Cardiac septum (tissue), 1 donor: ENCODE data around the gene METTL24. TPM values are rescaled to one million over a fixed set of nuclear protein-coding genes. Genes with fewer than 3 reads are reported as not detected.

ENCODE experiments used
- DNase-seq: peaks from one replicate; pipeline ENCODE4 v3.0.0-alpha.2; 2020; ENCODE audit warnings: low spot score
- intact Hi-C: fragments of 100-400 bp; cut with DNase I; formaldehyde crosslinking; loops from one replicate; pipeline ENCODE4 v1.14.0; 2022
- total RNA-seq: library from RNA; stranded (reverse); fragmentation: NEBNext Ultra II Directional; extraction: Animal tissue kit (Norgen Biotek cat#: 25700); gene quantifications from one replicate; pipeline ENCODE4 v1.2.1, GENCODE V29; 2021
- donor health status: DM: no; HTN: no; CAD: no.

METTL24 gene
- total RNA-seq, 1 donor from 2014 or later = 2.0 TPM

- intact Hi-C loops = no loop called here
- no peak for DNase-seq
These were observed 17.1 kb downstream of the METTL24 start for GRCh38 chr6:110341067-110341466.

- DNase-seq = no peak
- intact Hi-C loops = no loop called here
These were observed 17.7 kb downstream of the METTL24 start for GRCh38 chr6:110340392-110340965.

- intact Hi-C loops = no loop called here
- no peak for DNase-seq
These were observed 19.2 kb downstream of the METTL24 start for GRCh38 chr6:110338820-110339470.

GRCh38 chr6:110337486-110337885 lies 20.7 kb downstream of the METTL24 start:
- intact Hi-C loops = no loop called here
- DNase-seq = no peak

DNA sequence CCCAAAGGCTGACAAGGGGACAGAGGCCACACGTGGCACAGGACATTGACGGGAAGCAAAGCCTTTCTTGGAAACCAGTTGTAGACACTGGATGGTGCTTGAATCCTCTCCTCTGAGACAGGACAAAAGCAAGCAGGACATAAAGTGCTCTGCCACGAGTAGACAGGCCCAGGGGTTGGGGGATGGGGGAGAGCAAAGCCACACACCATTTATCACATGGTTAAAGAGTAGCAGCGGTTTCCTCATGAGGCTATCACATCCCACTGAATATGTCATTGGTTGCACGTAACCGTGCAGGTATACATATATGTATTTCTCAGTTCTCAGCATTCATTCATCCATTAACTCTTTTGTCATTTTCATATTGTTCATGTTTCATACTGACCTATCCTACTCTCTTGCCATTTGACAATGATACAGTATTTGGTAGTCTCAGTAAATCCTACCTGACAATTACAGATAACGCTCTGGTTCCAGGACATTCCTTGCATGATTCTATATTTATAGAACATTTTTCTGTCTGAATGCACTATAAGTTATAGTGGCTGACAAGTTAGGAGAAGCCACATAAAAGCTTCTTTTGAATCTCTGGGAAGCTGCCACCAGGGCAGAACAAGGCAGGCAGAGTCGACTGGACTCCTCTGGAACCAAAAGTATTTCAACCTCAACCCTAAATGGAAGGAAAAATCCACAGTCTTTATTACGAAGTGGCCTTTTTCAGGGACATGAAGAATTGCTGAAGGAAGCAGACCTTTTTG lies 23.5 kb downstream of the METTL24 start:
- no peak for DNase-seq
- intact Hi-C loops = no loop called here

DNA sequence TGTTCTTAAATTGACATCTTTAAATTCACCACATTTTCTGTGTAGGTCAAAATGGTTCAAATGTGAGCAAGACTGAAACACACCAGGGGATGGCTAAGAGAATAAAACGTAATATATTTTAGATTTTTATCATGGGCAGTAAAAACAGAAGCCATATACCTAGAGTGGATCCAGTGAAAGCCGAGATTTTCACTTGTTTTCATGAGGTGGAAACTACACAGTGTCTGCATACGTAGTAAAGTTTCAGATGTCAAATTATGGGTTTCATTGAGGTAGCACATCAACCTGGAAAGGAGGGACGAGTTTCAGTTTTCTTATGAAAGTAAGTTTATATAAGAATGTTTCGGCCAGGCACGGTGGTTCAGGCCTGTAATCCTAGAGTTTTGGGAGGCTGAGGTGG lies 25.9 kb downstream of the METTL24 start:
- no peak for DNase-seq
- intact Hi-C loops = no loop called here

GRCh38 chr6:110331816-110332215 lies 26.3 kb downstream of the METTL24 start:
- DNase-seq = no peak
- intact Hi-C loops = no loop called here

DNA sequence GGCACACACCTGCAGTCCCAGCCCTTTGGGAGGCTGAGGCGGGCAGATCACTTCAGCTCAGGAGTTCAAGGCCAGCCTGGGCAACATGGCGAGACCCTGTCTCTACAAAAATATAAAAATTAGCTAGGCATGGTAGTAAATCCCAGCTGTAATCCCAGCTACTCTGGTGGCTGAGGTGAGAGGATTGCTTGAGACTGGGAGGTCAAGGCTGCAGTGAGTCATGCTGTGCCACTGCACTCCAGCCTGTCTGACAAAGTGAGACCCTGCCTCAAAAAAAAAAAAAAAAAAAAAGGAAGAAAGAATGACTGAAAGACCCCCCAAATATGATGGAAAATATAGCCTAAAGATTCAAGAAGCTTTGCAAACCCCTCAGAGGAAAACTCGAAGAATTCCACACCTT lies 26.8 kb downstream of the METTL24 start:
- intact Hi-C loops = no loop called here
- no peak for DNase-seq

DNA sequence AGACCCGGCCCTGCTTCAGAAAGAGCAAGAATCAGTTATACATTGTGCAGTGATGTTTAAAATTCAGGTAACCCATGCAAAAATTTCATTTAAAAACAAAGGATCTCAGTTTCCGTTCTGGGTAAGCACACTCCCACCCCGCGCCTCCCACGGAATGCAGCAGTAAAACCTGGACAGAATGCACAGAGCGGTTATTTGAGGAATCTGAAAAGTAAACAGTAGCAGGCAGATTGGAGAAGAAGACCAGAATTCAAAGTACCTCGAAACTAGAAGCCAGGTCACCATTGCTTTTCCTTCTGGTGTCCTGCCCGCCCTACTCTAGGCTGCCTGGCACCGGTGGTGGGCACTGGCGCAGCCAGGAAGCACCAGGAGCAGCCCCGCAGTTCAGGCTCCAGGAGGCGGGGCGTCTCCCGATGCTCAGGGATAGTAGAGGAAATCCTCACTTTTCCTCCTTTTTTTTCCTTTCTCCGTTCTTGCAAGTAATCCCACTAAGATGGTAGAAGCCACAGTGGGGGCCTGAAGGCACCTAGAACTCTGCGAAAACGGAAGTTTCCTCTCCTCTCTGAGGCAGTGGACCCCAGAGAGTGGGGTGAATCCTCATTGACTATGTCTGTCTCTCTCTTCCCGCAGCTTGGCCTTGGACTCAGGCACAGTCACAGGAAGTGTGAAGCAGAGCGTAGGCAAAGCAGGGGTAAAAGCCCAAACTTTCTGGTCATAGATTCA lies 28.3 kb downstream of the METTL24 start:
- no peak for DNase-seq
- intact Hi-C loops = no loop called here

GRCh38 chr6:110329348-110329713 lies 28.8 kb downstream of the METTL24 start:
- DNase-seq = no peak
- intact Hi-C loops = no loop called here

DNA sequence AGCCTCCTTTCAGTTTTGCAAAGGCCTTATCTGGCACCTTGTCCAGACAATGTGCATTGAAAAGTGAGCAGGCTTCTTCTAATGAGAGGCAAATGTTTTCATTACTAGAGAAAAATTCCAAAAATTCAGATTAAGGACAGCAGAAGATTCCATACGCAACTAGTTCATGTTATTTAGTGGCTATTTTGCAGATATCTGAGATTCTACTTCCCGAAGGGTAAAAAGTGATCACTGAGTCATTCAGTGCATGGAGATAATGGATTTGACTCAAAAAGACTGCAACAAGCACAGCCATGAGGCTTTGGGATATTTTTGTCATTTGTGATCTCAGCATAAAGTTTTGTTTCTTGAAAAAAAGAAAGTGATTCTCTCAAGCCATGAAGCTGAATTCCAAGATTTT lies 29.9 kb downstream of the METTL24 start:
- no peak for DNase-seq
- intact Hi-C loops = no loop called here

- no peak for DNase-seq
- intact Hi-C loops = no loop called here
These were observed 30.8 kb downstream of the METTL24 start for GRCh38 chr6:110327391-110327790.

GRCh38 chr6:110326609-110327008 lies 31.5 kb downstream of the METTL24 start:
- intact Hi-C loops = no loop called here

GRCh38 chr6:110326057-110326456 lies 32.1 kb downstream of the METTL24 start:
- no peak for DNase-seq
- intact Hi-C loops = no loop called here

More at GRCh38 chr6:110326609-110327008, 31.5 kb downstream of the METTL24 start:
- no peak for DNase-seq

GRCh38 chr6:110325197-110325596 lies 33.0 kb downstream of the METTL24 start:
- intact Hi-C loops = no loop called here
- no peak for DNase-seq

DNA sequence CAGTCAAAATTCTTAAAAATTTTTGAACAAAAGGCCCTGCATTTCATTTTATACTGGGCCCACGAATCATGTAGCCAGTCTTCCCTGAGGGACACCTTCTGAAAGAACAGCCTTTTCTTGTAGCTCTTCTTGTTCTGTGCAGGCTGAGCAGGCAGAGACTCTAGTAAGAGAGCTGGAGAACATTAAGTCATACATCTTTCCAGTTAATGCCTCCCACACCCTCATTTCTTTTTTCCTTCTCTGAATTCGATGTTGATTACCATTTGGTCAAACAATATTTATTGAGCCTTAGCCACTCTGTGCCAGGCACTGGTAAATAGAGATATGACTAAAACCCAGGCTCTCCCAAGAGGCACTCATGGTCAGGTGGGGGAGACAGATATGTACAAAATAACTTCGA lies 33.6 kb downstream of the METTL24 start:
- intact Hi-C loops = no loop called here
- no peak for DNase-seq

DNA sequence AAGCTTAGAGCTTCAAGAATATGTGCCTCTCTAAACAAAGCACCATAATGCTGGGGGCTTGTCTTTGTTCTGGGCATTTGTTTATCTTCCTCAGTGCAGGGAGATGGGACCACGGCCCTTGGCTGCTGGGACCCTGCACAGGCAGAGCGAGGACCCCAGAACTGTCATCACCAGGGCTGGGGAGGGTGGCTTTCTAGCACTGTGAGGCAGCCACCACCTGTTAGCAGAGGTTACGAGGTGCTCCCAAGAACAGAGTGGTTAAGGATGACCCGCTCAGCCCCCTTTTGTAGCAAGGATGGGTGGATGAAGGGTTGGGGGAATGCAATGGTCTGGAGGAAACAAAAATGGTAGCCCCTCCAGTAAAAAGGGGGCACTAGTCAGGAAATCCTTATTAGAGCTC lies 34.9 kb downstream of the METTL24 start:
- intact Hi-C loops = no loop called here
- DNase-seq = no peak

GRCh38 chr6:110322874-110323242 lies 35.3 kb downstream of the METTL24 start:
- intact Hi-C loops = no loop called here
- DNase-seq = no peak

DNA sequence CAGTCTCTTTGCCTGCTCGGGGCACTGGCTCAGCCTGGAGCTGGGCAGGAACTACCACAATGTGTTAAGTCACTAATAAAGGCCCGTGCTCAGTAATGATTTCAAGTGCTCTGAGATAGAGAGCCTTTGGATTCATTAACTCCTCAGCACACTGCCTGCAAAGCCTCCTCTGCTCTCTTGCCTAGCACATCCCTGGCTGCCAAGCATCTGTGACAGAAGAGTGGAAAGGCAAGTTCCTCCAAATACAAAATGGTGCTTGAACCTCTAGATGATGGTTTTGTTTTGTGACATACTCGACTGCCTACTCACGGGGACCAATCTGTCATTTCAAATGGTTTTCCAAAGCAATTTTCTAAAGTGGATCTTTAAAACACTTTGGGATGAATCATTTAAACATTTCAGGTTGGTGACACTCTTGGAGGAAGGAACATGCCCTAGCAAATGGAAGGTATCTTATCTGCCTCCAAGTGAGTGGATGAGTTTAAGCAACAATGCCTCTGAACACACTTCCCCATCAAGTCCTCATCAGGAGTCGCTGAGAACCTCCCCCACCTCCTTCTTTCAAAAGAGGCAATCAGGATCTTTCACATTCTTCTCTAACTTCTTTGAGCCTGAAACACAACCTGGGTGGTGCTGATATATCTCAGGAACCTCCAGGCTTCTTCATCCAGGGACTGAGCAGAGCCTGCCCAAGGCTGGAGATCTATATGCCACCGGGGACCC lies 35.8 kb downstream of the METTL24 start:
- DNase-seq = no peak
- intact Hi-C loops = no loop called here

DNA sequence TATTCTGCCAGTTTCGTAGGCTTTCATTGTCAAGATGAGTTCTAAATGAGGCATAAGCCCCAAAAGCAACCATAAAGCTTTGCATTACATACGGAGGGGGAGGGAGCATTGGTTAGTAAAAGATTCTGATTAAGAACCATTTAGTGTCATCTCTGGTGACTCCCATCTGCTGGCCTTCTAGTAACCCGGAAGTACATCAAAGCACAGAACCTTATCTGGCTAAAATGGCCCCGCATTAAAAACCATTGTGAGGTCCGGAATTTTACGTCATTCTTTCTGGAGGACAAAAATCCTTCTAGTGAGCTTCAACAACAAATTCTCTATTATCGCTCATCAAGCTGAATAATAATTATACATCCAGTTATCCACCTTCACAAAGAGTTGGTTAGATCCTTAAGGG lies 37.8 kb downstream of the METTL24 start:
- no peak for DNase-seq
- intact Hi-C loops = no loop called here
